PC-3 (cell line): ENCODE measurements around the gene EFCAB6.

Experiments used
- EZH2 ChIP-seq: fragments of 300-600 bp; sonication (generic); IDR thresholded peaks from one replicate; pipeline ENCODE4 v1.6.1; 2017; ENCODE audit warnings: antibody characterized with exemption, mild to moderate bottlenecking, low read length; ENCODE audit not compliant: unreplicated experiment
- TF ChIP-seq, protein P1 (sequence below): fragments of 300-600 bp; sonication (generic); conservative IDR thresholded peaks from 2 replicates; pipeline ENCODE4 v1.5.1; 2017; ENCODE audit warnings: antibody characterized with exemption, low read depth, mild to moderate bottlenecking, low read length

DNA sequence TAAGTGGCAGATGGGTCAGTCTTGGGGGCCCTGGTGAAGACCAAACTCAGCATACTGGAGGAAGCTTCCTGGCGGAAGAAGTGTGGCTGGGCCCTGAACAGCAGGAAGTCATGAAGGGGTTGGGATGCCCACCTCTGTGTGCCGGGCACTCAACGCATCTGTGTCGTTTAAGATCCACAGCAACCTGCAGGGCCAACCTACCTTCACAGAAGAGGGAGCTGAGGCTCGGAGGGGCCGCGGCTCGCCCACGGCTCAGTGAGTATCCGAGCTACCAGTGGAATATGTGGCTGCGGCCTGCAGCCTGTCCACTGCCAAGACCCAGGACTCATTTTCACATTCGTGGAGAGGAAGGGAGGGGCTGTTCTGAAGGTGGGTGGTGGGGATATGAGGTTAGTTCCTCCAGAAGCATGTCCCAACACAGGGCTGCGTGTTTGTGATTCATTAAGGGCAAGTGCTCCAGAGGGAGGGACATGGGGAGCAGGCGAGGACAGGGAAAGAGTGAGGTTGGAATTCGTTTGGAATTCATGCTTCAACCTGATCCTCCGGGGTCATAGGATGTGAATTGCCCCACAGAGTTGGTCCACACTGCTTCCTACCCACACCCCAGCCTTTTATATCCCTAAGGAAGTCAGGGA, 300.7 kb downstream of the EFCAB6 start:
- TF ChIP-seq, protein P1, sequence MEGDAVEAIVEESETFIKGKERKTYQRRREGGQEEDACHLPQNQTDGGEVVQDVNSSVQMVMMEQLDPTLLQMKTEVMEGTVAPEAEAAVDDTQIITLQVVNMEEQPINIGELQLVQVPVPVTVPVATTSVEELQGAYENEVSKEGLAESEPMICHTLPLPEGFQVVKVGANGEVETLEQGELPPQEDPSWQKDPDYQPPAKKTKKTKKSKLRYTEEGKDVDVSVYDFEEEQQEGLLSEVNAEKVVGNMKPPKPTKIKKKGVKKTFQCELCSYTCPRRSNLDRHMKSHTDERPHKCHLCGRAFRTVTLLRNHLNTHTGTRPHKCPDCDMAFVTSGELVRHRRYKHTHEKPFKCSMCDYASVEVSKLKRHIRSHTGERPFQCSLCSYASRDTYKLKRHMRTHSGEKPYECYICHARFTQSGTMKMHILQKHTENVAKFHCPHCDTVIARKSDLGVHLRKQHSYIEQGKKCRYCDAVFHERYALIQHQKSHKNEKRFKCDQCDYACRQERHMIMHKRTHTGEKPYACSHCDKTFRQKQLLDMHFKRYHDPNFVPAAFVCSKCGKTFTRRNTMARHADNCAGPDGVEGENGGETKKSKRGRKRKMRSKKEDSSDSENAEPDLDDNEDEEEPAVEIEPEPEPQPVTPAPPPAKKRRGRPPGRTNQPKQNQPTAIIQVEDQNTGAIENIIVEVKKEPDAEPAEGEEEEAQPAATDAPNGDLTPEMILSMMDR = no peak
- no peak for TF ChIP-seq EZH2
